Measurements from ENCODE around the gene SCUBE1.
A peak's percentile ranks its signal among the peaks of the same experiment; 100 is the strongest.

Gene SCUBE1

GRCh38 chr22:43277987-43278601 lies 65.1 kb downstream of the SCUBE1 start:
- no peak for DNase-seq (ENCODE audit: low spot score)

- DNase-seq (ENCODE audit: low spot score) = no peak
Observed at GRCh38 chr22:43277091-43277490, 66.1 kb downstream of the SCUBE1 start.

GRCh38 chr22:43276321-43276720 lies 66.9 kb downstream of the SCUBE1 start:
- no peak for DNase-seq (ENCODE audit: low spot score)

- peak; percentile 54 for DNase-seq (ENCODE audit: low spot score)
Observed at GRCh38 chr22:43275545-43276317, 67.4 kb downstream of the SCUBE1 start.

GRCh38 chr22:43274595-43275240 lies 68.5 kb downstream of the SCUBE1 start:
- no peak for DNase-seq (ENCODE audit: low spot score)

GRCh38 chr22:43273902-43274484 lies 69.2 kb downstream of the SCUBE1 start:
- DNase-seq (ENCODE audit: low spot score) = peak; percentile 83

GRCh38 chr22:43272869-43273318 lies 70.3 kb downstream of the SCUBE1 start:
- DNase-seq (ENCODE audit: low spot score) = no peak

GRCh38 chr22:43272301-43272700 lies 70.9 kb downstream of the SCUBE1 start:
- no peak for DNase-seq (ENCODE audit: low spot score)

- DNase-seq (ENCODE audit: low spot score) = no peak
Observed at GRCh38 chr22:43270949-43271348, 72.2 kb downstream of the SCUBE1 start.

GRCh38 chr22:43270314-43270908 lies 72.8 kb downstream of the SCUBE1 start:
- peak; percentile 33 for DNase-seq (ENCODE audit: low spot score)

- DNase-seq (ENCODE audit: low spot score) = no peak
Observed at GRCh38 chr22:43269646-43270045, 73.5 kb downstream of the SCUBE1 start.

- no peak for DNase-seq (ENCODE audit: low spot score)
Observed at GRCh38 chr22:43269246-43269645, 73.9 kb downstream of the SCUBE1 start.

- DNase-seq (ENCODE audit: low spot score) = no peak
Observed at GRCh38 chr22:43267981-43268660, 75.1 kb downstream of the SCUBE1 start.

- DNase-seq (ENCODE audit: low spot score) = no peak
Observed at GRCh38 chr22:43267332-43267980, 75.7 kb downstream of the SCUBE1 start.

GRCh38 chr22:43266076-43266475 lies 77.1 kb downstream of the SCUBE1 start:
- no peak for DNase-seq (ENCODE audit: low spot score)

- DNase-seq (ENCODE audit: low spot score) = peak; percentile 66
Observed at GRCh38 chr22:43263645-43264514, 79.3 kb downstream of the SCUBE1 start.

- DNase-seq (ENCODE audit: low spot score) = no peak
Observed at GRCh38 chr22:43262990-43263644, 80.1 kb downstream of the SCUBE1 start.

GRCh38 chr22:43260331-43261231 lies 82.6 kb downstream of the SCUBE1 start:
- no peak for DNase-seq (ENCODE audit: low spot score)

- DNase-seq (ENCODE audit: low spot score) = no peak
Observed at GRCh38 chr22:43257961-43258360, 85.2 kb downstream of the SCUBE1 start.

Measured in COLO829 (cell line).